Endothelial cell of umbilical vein (primary cell): ENCODE data around the gene TRIM41. TPM values are rescaled to one million over a fixed set of nuclear protein-coding genes. Genes with fewer than 3 reads are reported as not detected.
A peak's percentile ranks its signal among the peaks of the same experiment; 100 is the strongest.

Source experiments
- BruUV-seq: library from RNA; stranded (reverse); fragments of 400-500 nt; replicated peaks from 2 replicates; lab custom pipeline; 2021; lab: Mats Ljungman, UMichigan
- CTCF ChIA-PET: fragments of 300-600, 350-600 bp; sonication (Branson Sonifier 250); formaldehyde crosslinking; loops from one replicate; lab custom pipeline; 2021; ENCODE audit warnings: antibody characterized with exemption, inconsistent platforms; lab: Charles Lee
- POLR2A ChIA-PET: fragments of 300-600, 350-600 bp; sonication (Branson Sonifier 250); formaldehyde crosslinking; loops from one replicate; lab custom pipeline; 2021; ENCODE audit warnings: antibody characterized with exemption, inconsistent platforms; lab: Charles Lee
- DNase-seq: peaks from one replicate; pipeline ENCODE4 v3.0.0-alpha.2; 2011; ENCODE audit warnings: low read depth, low spot score
- FAIRE-seq: peaks from 2 replicates; lab custom pipeline; 2011; peaks lifted over from hg19 to GRCh38; lab: Jason Lieb, UNC
- H2AFZ ChIP-seq: 2 replicates; pipeline ENCODE4 v1.6.0; 2012; ENCODE audit warnings: low read depth, low read length, control low read depth, inconsistent platforms
- H3K27ac ChIP-seq: 2 replicates; pipeline ENCODE4 v1.5.1; 2011; ENCODE audit warnings: low read depth, mild to moderate bottlenecking, control low read depth, low read length, moderate library complexity; ENCODE audit not compliant: insufficient read depth
- H3K27me3 ChIP-seq, 2 experiments: 2 replicates each; pipeline versions ENCODE4 v1.6.0 to v1.6.1; 2011; ENCODE audit warnings: low read length in 2 of 2, mixed read lengths in 1 of 2; ENCODE audit not compliant: control insufficient read depth in 2 of 2, insufficient read depth in 2 of 2
- H3K36me3 ChIP-seq, 2 experiments: 2 replicates in 1 of 2; 3 replicates in 1 of 2; pipeline ENCODE4 v1.5.1; 2011; ENCODE audit warnings: low read length in 2 of 2, mild to moderate bottlenecking in 1 of 2, moderate library complexity in 1 of 2; ENCODE audit not compliant: control insufficient read depth in 2 of 2, insufficient read depth in 2 of 2; ENCODE audit errors: extremely low read depth in 1 of 2
- H3K4me1 ChIP-seq: 3 replicates; pipeline ENCODE4 v1.5.1; 2011; ENCODE audit warnings: mild to moderate bottlenecking, low read length; ENCODE audit not compliant: control insufficient read depth, insufficient read depth; ENCODE audit errors: extremely low read depth
- H3K4me2 ChIP-seq: 2 replicates; pipeline ENCODE4 v1.6.1; 2011; ENCODE audit warnings: low read length, control low read depth, mixed read lengths; ENCODE audit not compliant: insufficient read depth
- H3K4me3 ChIP-seq, 3 experiments: fragments of 200-600 bp in 1 of 3; sonication (generic), shearing (Covaris generic) in 1 of 3; replicated peaks in 1 of 3; 2 replicates each; pipeline ENCODE4 v1.5.1; 2011 to 2016; ENCODE audit warnings: control low read depth in 3 of 3, low read length in 3 of 3, mild to moderate bottlenecking in 2 of 3, inconsistent platforms in 1 of 3, low read depth in 1 of 3, moderate library complexity in 1 of 3; ENCODE audit not compliant: insufficient read depth in 1 of 3
- H3K79me2 ChIP-seq: 2 replicates; pipeline ENCODE4 v1.6.0; 2012; ENCODE audit warnings: low read length, inconsistent platforms; ENCODE audit not compliant: control insufficient read depth, insufficient read depth
- H3K9ac ChIP-seq: replicated peaks from 2 replicates; pipeline ENCODE3; 2011; ENCODE audit warnings: low read length, control low read depth; ENCODE audit not compliant: insufficient read depth; ENCODE audit errors: extremely low read depth
- H3K9me1 ChIP-seq: replicated peaks from 3 replicates; pipeline ENCODE4 v1.6.0; 2011; ENCODE audit warnings: mild to moderate bottlenecking, low read length; ENCODE audit not compliant: control insufficient read depth, insufficient read depth; ENCODE audit errors: extremely low read depth
- H3K9me3 ChIP-seq: replicated peaks from 2 replicates; pipeline ENCODE4 v1.5.1; 2012; ENCODE audit warnings: low read length, inconsistent platforms; ENCODE audit not compliant: control insufficient read depth, insufficient read depth
- H4K20me1 ChIP-seq: replicated peaks from 2 replicates; pipeline ENCODE3; 2011; ENCODE audit warnings: mild to moderate bottlenecking, low read length; ENCODE audit not compliant: control insufficient read depth, insufficient read depth; ENCODE audit errors: extremely low read depth
- EZH2 ChIP-seq: IDR thresholded peaks from 2 replicates; pipeline ENCODE4 v1.6.1; 2012; ENCODE audit warnings: borderline replicate concordance, low read depth, mild to moderate bottlenecking, moderate library complexity, low read length, inconsistent platforms; ENCODE audit not compliant: severe bottlenecking
- FOS ChIP-seq: IDR thresholded peaks from 2 replicates; pipeline ENCODE4 v1.6.1; 2011; ENCODE audit warnings: mild to moderate bottlenecking, low read length, moderate library complexity, borderline replicate concordance; ENCODE audit not compliant: insufficient read depth
- GATA2 ChIP-seq: IDR thresholded peaks from 2 replicates; pipeline ENCODE4 v1.7.0; 2011; ENCODE audit warnings: low read depth, mild to moderate bottlenecking, moderate library complexity, mixed read lengths, low read length; ENCODE audit not compliant: insufficient read length, insufficient read depth
- JUN ChIP-seq: IDR thresholded peaks from 2 replicates; pipeline ENCODE4 v1.6.1; 2011; ENCODE audit warnings: borderline replicate concordance, low read depth; ENCODE audit not compliant: insufficient read length, insufficient read depth
- MYC ChIP-seq: IDR thresholded peaks from one replicate; pipeline ENCODE4 v1.6.1; 2011; ENCODE audit warnings: mild to moderate bottlenecking, low read depth, low read length
- POLR2A ChIP-seq: IDR thresholded peaks from 2 replicates; pipeline ENCODE4 v1.6.1; 2012; ENCODE audit warnings: low read depth, mild to moderate bottlenecking, control low read depth, low read length
- POLR2AphosphoS5 ChIP-seq: IDR thresholded peaks from 2 replicates; pipeline ENCODE4 v1.6.1; 2012; ENCODE audit warnings: low read depth, mild to moderate bottlenecking, control low read depth, low read length, moderate library complexity; ENCODE audit not compliant: insufficient read depth
- dilution Hi-C: fragments of 300-500 bp; cut with MboI; formaldehyde crosslinking; loops from one replicate; pipeline ENCODE4 v1.15.0; 2019; ENCODE audit warnings: low sequenced_read_pairs; ENCODE audit not compliant: extremely low pct_ligation_motif_present
- intact Hi-C: fragments of 100-400 bp; cut with micrococcal nuclease; formaldehyde crosslinking; loops from one replicate; pipeline ENCODE4 v1.10.0; 2022
- polyA plus RNA-seq, 4 experiments: library from polyadenylated mRNA; depleted of rRNA in 3 of 4; stranded (reverse) in 3 of 4; unstranded in 1 of 4; fragments of >200 nt; gene quantifications; 2 replicates each; pipeline versions ENCODE4 v1.2.1 to v1.2.3, GENCODE V29; 2011 to 2012; ENCODE audit warnings: missing spikeins in 1 of 4
- total RNA-seq: library from RNA; stranded (reverse); gene quantifications from 2 replicates; pipeline ENCODE4 v1.2.3, GENCODE V29; 2021
- TF ChIP-seq, protein P1 (sequence below): IDR thresholded peaks from 2 replicates; pipeline ENCODE4 v1.6.1; 2011; ENCODE audit not compliant: insufficient read depth, insufficient read length
- TF ChIP-seq, protein P2 (sequence below), 2 donors: IDR thresholded peaks; 1 replicate in 1 of 2; 2 replicates in 1 of 2; pipeline ENCODE4 v1.5.1; 2011; ENCODE audit warnings: low read length in 2 of 2, mild to moderate bottlenecking in 2 of 2, moderate library complexity in 2 of 2, control low read depth in 1 of 2, inconsistent platforms in 1 of 2, low read depth in 1 of 2; ENCODE audit not compliant: insufficient read depth in 1 of 2; ENCODE audit errors: extremely low read depth in 1 of 2

TRIM41 gene
- total and polyA plus RNA-seq, 2 donors (not counting 3 experiments of a cell fraction or from before 2014, with no cell fraction given), result 11.2 to 19.9 TPM

DNA sequence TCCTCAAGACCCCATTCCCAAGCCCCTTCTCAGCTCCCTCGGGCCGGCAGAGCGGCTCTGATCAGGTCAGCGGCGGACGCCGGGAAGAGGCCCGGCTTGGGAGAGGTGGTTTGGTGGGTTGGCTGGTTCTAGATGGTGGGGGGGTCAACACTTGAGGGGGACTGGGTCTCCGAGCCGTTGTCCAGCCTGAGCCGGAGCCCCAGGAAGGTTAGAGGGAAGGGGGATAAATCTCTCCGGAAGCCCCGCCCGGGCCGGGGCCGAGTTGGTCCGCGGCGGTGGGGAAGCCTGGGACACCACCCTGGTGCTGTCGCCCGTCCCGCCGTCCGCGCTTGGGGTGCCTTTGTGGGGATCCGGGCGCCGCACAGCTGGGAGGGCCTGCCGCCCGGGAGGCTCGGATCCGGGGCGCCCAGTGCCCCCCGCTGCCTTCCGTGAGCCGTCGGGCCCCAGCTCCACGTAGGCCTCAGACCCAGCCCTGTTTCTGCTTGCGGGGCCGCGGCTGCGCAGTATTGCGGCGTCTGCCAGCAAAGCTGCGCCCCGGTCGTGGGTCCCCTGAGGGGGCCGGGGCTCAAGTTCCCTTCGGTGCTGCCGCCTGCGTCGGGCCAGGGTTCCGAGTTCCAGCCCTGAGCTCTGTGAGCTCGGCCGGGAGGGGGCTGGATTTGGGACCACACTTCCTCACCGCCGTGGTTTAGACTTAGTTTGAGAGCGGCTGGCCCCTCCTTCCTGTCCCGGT lies 38.4 kb downstream of the TRIM41 start:
- ChIA-PET POLR2A (interaction anchor here (0.7 to 1.5 kb wide), 5 partner anchors 17 to 477 kb away, joined by 3 to 13 read pairs (median 4); partner anchors contain the start of genes RACK1 and TRIM41), CTCF (interaction anchor here (0.6 to 3.2 kb wide), 6 partner anchors 12 to 1236 kb away, joined by 3 to 16 read pairs (median 4); no protein-coding TSS in a partner anchor)
- TF ChIP-seq MYC (no peak), POLR2AphosphoS5 (peak; percentile 63), POLR2A (peak; percentile 76)
- Histone ChIP-seq H3K27me3 (no peaks in the 10 kb centered on the region), H3K4me2 (peak overlapping the region; percentile 44), H3K9me1 (no peaks in the 10 kb centered on the region), H2AFZ (peak overlapping the region; percentile 84), H3K36me3 (peaks cover 4 to 5% of the 10 kb centered on the region in 2 experiments), H3K79me2 (peaks cover 48% of the 10 kb centered on the region), H4K20me1 (peaks cover 2% of the 10 kb centered on the region), H3K9me3 (no peaks in the 10 kb centered on the region), H3K9ac (peak overlapping the region; percentile 98), H3K27ac (peak overlapping the region; percentile 95), H3K4me3 (peak overlapping the region; percentile 23 to 83 (median 59)), H3K4me1 (peaks cover 23% of the 10 kb centered on the region)
- peak; percentile 78 for DNase-seq
- BruUV-seq, result TSS peak; percentile 50
- peak; percentile 58 for FAIRE-seq
- intact Hi-C loops (loop anchor here (1.0 to 5.0 kb wide), 6 partner anchors 15 to 459 kb away; partner anchors contain the start of genes MGAT1, TRIM41 and ZFP62), dilution Hi-C loops (no loop called here)

DNA sequence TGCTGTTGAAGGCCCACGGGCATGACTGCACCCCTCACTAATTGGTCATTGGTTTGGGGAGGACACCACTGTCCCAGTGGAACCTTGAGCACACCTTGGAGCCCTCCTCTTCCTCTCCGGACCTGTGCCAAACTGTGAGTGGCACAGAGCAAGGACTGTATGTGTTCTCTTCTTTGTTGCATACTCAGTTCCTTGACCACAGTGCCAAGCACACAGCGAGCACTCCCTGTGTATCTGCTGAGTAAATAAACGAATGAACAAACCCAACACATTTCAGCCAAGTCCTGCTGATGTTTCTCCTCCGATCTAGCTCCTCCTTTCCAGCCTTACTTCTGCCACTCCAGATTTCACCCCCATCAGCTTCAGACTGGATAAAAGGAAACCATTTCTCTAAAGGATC lies 40.6 kb downstream of the TRIM41 start:
- Histone ChIP-seq H4K20me1 (peaks cover 2% of the 10 kb centered on the region), H3K9ac (no peak overlapping the region), H2AFZ (no peak overlapping the region), H3K4me3 (no peak overlapping the region), H3K27me3 (no peaks in the 10 kb centered on the region), H3K9me1 (no peaks in the 10 kb centered on the region), H3K36me3 (peaks cover 0 to 5% of the 10 kb centered on the region in 2 experiments), H3K9me3 (no peaks in the 10 kb centered on the region), H3K27ac (no peak overlapping the region), H3K4me2 (no peak overlapping the region), H3K79me2 (peaks cover 28% of the 10 kb centered on the region), H3K4me1 (peaks cover 18% of the 10 kb centered on the region)
- intact Hi-C loops, result loop anchor here (5.0 kb wide), 1 partner anchor 461 kb away; the partner anchor contains the start of gene MGAT1
- ChIA-PET POLR2A (no interaction called here), CTCF (no interaction called here)
- FAIRE-seq (no peak), DNase-seq (no peak)
- TF ChIP-seq JUN, result no peak
- TF ChIP-seq, protein P1, sequence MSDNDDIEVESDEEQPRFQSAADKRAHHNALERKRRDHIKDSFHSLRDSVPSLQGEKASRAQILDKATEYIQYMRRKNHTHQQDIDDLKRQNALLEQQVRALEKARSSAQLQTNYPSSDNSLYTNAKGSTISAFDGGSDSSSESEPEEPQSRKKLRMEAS, result no peak
- TF ChIP-seq FOS, result no peak
- TF ChIP-seq MYC, result no peak
- no peak for TF ChIP-seq GATA2
- no peak for TF ChIP-seq EZH2
- TF ChIP-seq, protein P2, sequence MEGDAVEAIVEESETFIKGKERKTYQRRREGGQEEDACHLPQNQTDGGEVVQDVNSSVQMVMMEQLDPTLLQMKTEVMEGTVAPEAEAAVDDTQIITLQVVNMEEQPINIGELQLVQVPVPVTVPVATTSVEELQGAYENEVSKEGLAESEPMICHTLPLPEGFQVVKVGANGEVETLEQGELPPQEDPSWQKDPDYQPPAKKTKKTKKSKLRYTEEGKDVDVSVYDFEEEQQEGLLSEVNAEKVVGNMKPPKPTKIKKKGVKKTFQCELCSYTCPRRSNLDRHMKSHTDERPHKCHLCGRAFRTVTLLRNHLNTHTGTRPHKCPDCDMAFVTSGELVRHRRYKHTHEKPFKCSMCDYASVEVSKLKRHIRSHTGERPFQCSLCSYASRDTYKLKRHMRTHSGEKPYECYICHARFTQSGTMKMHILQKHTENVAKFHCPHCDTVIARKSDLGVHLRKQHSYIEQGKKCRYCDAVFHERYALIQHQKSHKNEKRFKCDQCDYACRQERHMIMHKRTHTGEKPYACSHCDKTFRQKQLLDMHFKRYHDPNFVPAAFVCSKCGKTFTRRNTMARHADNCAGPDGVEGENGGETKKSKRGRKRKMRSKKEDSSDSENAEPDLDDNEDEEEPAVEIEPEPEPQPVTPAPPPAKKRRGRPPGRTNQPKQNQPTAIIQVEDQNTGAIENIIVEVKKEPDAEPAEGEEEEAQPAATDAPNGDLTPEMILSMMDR (IDR thresholded peaks at IDR 0.05; ENCODE audit: extremely low read depth in 1 of 2, insufficient read depth in 1 of 2, low read depth in 1 of 2, low read length in 2 of 2), result no peak
- no peak for TF ChIP-seq POLR2AphosphoS5
- TF ChIP-seq POLR2A, result no peak
- no TSS peak for BruUV-seq
- dilution Hi-C loops, result no loop called here
